GM12892 (cell line): ENCODE results near the gene PIGV.

Experiments used
- DNase-seq: peaks from one replicate; pipeline ENCODE4 v3.0.0; 2011; ENCODE audit not compliant: insufficient read length
- FAIRE-seq: peaks from 2 replicates; lab custom pipeline; 2011; peaks lifted over from hg19 to GRCh38; lab: Jason Lieb, UNC
- POLR2A ChIP-seq: IDR thresholded peaks from 2 replicates; pipeline ENCODE4 v1.6.1; 2011; ENCODE audit warnings: low read depth, low read length, control low read depth
- POLR2AphosphoS5 ChIP-seq: IDR thresholded peaks from 2 replicates; pipeline ENCODE4 v1.6.1; 2011; ENCODE audit warnings: low read depth, low read length, control low read depth
- TAF1 ChIP-seq: IDR thresholded peaks from 2 replicates; pipeline ENCODE4 v1.6.1; 2011; ENCODE audit warnings: low read depth, mild to moderate bottlenecking, control low read depth, low read length, borderline replicate concordance

PIGV gene

GRCh38 chr1:26752519-26752918 lies 35.2 kb upstream of the PIGV start:
- FAIRE-seq, result no peak
- no peak for TF ChIP-seq POLR2AphosphoS5
- TF ChIP-seq POLR2A, result no peak
- no peak for TF ChIP-seq TAF1
- no peak for DNase-seq

- DNase-seq, result no peak
- no peak for FAIRE-seq
- TF ChIP-seq POLR2AphosphoS5 (no peak), TAF1 (no peak), POLR2A (no peak)
Observed at GRCh38 chr1:26754086-26754874, 33.5 kb upstream of the PIGV start.

- FAIRE-seq, result peak; percentile 24
- DNase-seq, result no peak
- TF ChIP-seq POLR2AphosphoS5 (no peak), POLR2A (no peak), TAF1 (no peak)
Observed at GRCh38 chr1:26758358-26758757, 29.4 kb upstream of the PIGV start.

- TF ChIP-seq POLR2A (no peak), TAF1 (no peak), POLR2AphosphoS5 (no peak)
- no peak for FAIRE-seq
- DNase-seq, result no peak
Observed at GRCh38 chr1:26759531-26759930, 28.2 kb upstream of the PIGV start.

GRCh38 chr1:26761217-26761616 lies 26.5 kb upstream of the PIGV start:
- no peak for TF ChIP-seq TAF1
- TF ChIP-seq POLR2AphosphoS5, result no peak
- no peak for TF ChIP-seq POLR2A
- no peak for DNase-seq
- FAIRE-seq, result no peak

GRCh38 chr1:26767714-26768113 lies 20.0 kb upstream of the PIGV start:
- FAIRE-seq, result no peak
- DNase-seq, result no peak

GRCh38 chr1:26768755-26769154 lies 19.0 kb upstream of the PIGV start:
- TF ChIP-seq POLR2A (no peak), POLR2AphosphoS5 (no peak), TAF1 (no peak)
- DNase-seq, result no peak
- no peak for FAIRE-seq

More at GRCh38 chr1:26767714-26768113, 20.0 kb upstream of the PIGV start:
- TF ChIP-seq POLR2AphosphoS5 (no peak), TAF1 (no peak), POLR2A (no peak)

GRCh38 chr1:26771285-26771642 lies 16.5 kb upstream of the PIGV start:
- TF ChIP-seq POLR2A, result no peak
- TF ChIP-seq POLR2AphosphoS5, result no peak
- no peak for TF ChIP-seq TAF1
- FAIRE-seq (no peak), DNase-seq (no peak)

GRCh38 chr1:26771643-26772321 lies 16.0 kb upstream of the PIGV start:
- no peak for FAIRE-seq
- TF ChIP-seq POLR2AphosphoS5, result no peak
- DNase-seq, result no peak

- DNase-seq, result no peak
Observed at GRCh38 chr1:26772687-26773086, 15.1 kb upstream of the PIGV start.

GRCh38 chr1:26774462-26774861 lies 13.3 kb upstream of the PIGV start:
- FAIRE-seq (no peak), DNase-seq (no peak)
- TF ChIP-seq TAF1, result no peak
- TF ChIP-seq POLR2AphosphoS5, result no peak
- TF ChIP-seq POLR2A, result no peak

More at GRCh38 chr1:26772687-26773086, 15.1 kb upstream of the PIGV start:
- FAIRE-seq, result no peak
- TF ChIP-seq POLR2A (no peak), TAF1 (no peak), POLR2AphosphoS5 (no peak)

- FAIRE-seq, result no peak
- DNase-seq, result no peak
- TF ChIP-seq POLR2AphosphoS5, result no peak
- TF ChIP-seq TAF1, result no peak
- TF ChIP-seq POLR2A, result no peak
Observed at GRCh38 chr1:26775666-26776065, 12.1 kb upstream of the PIGV start.
